HCEC 1CT (cell line): ENCODE results near the gene MYOG.

Experiments
- DNase-seq: peaks from one replicate; pipeline ENCODE4 v3.0.0-alpha.2; 2017

MYOG gene

DNA sequence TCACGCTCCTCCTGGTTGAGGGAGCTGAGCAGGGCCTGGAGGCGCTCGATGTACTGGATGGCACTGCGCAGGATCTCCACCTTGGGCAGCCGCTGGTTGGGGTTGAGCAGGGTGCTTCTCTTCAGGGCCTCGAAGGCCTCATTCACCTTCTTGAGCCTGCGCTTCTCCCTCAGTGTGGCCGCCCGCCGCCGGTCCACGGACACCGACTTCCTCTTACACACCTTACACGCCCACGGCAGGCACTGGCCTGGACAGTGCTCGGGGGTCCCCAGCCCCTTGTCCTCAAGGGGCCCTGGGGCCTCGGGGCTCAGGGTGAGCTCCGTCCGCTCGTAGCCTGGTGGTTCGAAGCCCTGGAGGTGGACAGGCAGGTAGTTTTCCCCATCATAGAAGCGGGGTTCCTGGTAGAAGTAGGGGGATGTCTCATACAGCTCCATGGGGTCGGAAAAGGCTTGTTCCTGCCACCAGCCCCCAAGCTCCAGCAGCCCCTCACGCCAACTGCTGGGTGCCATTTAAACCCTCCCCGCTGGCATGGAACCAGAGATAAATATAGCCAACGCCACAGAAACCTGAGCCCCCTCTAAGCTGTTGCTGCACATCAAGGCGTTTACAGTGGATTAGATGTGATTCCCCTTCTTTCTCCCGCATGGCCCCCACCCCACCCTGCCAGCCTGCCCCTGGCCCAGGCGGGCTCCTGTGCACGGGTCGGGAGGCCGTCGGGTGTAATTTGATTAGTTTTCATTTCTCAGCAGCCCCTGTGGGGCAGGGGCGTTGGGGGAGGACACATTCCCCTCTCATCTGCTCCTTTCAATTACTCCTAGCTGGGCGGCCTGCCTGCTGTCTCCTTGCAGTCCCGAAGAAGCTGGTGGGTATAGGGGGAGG, at the start of gene MYOG:
Gene MYOG, minus strand, starts transcription at position 485 of the 879 bp plus-strand sequence. Its CDS starts 51 bp downstream, at position 434.
- DNase-seq, result no peak

DNA sequence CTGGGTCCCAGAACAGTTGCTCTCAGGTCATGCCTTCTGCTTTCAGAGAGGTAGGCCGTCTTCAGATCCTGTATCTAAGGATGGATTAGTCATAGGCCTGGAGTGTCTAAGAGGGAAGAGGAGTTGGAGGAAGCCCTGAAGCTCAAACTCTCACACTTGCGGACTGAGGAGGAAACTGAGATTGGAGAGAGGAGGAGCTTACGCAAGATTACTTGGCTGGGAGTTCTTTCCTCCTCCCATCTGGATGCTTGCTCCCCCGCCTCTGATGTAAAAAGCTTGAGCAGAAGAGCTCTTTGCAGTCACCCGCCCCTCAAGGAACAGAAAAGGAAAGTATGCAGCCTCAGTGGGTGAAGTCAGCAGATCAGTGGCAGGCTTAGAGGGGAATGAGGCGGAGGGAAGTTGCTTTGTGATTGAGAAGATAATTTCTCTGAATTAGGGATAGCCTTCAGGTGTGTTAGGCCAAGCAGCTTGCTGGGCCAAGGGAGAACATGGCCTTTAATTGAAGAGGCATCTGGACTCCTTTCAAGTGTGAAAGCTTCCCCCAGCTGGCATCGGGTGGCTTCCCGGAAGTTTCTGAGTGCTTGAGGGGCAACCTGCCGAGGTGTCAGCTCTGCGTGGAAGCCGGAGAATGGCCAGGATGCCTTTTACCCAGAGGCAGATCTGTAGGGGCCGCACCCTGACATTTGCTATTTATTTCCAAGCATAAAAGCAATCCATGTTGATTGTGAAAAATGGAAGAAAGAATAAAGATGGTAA, 48.3 kb upstream of the MYOG start:
- peak; percentile 1 for DNase-seq

DNA sequence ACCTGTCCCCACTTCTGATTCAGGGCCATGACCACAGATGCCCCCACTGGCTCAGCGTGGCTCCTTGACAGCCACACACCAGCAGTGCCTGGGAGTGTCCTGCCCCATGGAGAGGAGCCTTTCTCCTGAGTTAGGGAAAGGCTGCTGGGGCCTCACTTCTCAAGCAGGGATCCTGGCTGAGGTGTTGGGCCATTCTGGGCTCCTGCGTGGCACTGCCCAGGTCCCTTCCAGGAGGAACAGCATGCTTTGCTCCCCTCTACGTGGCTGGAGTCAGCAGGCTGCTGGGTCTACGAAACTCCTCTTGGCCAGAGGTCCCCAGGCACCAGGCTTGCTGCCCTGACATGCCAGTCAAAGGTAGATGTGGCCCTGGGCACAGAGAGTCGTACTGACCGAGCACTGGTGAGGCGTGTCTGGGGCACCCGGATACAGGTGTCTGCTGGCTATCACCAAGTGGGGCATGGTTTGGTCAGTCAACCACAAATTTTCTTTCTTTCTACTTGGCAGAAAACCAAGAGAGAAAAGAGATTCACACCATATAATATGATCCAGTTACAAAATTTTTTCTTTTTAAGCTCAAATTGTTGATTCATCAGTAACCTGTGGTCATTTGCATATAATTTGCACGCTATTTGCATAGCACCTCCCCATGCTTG, 45.9 kb upstream of the MYOG start:
- no peak for DNase-seq

DNA sequence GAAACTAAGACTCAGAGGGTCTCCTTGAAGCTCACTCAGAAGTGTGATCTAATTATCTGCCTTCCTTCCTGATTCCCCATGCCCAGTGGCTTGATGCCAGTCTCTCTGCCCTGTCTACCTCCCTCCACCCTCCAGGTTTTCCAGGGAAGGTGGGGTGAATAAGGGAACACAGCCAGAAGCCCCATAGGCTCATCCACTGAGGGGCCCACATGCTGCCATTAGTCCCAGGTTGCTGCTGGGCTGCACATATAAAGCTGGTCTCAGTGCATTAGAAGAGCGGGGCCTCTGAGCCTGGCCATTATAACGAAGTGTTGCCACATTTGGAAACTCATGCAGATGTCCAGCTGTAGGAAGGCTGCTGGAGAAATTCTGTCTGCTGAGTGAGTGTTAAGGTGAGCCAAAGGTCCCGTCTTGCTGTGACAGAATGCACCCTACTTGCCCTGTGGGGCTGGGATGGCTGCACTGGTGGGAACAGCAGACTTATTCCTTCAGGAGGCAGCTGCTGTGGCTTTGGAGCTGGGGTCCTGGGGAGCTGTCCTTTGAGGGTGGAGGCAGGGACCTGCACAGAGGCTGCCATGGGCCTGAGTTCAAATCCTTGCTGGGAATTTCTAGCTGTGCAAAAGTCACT, 44.7 kb upstream of the MYOG start:
- DNase-seq, result no peak

DNA sequence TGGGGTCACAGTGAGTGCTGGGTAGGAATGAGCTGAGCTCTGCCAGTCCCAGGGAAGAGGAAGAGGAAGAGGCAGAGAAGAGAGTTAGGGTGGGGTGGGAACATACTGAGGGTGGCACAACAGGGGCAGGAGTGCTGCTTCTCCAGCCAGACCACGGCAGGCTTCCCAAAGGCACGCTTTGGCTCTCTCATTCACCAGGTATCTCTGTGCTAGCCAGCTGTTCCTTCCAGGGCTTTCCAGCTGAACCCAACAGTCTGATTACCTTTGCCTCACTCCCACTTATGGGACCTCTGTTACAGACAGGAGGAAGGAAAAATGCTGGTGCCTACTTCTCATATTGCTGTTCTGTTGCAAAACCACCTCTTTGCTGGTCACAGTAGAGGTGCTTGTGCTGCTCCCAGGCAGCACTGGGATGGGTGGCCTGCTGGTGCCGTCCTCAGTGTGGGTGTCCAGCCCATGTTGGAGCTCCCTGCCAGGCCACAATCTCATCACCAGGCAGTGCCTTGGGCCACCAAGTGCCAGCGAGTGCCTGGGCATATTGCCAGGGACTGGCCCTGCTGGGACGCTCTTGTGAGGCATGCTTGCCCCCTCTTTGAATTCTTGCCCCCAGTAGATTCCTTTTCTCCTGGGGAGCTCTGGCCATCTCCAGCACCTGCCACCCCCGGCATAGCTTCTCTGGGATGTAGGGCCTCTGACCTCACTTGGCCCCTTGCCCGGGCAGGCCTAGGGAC, 43.9 kb upstream of the MYOG start:
- no peak for DNase-seq

DNA sequence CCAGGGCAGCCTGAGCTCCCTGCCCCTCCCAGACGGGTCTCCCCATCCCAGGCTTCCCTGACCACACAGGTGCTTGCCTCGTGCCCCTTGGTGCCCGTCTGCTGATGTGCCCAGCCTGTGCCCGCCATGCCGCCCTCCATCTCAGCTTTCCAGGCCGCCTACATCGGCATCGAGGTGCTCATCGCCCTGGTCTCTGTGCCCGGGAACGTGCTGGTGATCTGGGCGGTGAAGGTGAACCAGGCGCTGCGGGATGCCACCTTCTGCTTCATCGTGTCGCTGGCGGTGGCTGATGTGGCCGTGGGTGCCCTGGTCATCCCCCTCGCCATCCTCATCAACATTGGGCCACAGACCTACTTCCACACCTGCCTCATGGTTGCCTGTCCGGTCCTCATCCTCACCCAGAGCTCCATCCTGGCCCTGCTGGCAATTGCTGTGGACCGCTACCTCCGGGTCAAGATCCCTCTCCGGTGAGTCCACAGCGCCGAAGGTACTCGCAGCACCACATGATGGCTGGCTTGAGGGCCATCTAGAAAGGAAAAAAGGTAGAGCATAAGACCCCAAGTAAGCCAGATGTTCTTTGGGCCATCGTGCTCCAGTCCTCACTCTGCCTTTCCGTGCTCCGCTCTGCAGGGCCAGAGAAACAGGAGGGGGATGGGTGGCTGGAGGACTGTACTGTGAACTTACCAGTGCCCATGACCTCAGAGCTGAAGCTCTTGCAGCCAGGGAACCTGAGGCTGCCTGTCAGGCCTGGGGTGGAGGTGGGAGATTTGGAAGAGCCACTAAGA, 43.1 kb upstream of the MYOG start:
- no peak for DNase-seq

DNA sequence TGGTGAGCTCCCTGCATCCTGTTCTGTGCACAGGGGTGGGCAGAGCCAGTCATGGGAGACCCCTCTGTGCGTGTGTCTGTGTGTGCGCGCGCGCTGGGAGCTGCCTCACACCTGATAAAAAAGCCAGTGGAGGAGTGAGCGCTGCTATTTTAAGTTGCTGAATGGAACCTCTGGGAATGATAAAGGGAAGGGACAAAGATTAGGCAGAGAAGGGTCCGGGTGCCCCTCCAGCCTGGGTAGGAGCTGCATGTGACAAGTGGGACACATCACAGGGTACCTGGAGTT, 42.6 kb upstream of the MYOG start:
- DNase-seq, result no peak

DNA sequence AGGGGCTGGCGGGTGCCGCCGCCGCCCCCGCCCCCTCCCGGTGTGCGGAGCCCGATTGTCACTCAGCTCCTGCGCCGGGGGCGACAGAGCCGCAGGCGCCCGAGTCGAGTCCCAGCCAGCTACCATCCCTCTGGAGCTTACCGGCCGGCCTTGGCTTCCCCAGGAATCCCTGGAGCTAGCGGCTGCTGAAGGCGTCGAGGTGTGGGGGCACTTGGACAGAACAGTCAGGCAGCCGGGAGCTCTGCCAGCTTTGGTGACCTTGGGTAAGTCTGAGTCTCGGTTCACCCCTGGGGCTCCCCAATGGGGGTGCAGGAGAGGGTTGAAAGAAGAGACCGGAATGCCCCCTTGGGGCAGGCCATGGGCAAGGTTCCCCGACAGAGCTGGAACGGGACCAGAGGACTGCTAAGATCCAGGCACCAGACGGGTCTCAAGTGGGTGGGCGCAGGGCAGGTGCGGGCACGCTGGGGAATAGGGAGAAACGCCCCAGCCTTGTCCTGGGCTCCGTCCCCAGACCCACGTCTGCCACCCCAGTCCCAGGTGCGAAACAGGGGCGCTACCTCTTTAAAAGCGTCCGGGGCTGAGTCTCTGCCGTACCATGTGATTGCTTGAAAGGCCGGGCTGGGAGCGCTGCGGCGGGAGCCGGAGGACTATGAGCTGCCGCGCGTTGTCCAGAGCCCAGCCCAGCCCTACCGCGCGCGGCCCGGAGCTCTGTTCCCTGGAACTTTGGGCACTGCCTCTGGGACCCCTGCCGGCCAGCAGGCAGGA, 42.0 kb upstream of the MYOG start, which contains the start of gene ADORA1:
Gene ADORA1, plus strand, starts transcription at position 61 of the 765 bp plus-strand sequence. CDS start 1,116 bp downstream, outside the sequence.
- peak; percentile 36 for DNase-seq

DNA sequence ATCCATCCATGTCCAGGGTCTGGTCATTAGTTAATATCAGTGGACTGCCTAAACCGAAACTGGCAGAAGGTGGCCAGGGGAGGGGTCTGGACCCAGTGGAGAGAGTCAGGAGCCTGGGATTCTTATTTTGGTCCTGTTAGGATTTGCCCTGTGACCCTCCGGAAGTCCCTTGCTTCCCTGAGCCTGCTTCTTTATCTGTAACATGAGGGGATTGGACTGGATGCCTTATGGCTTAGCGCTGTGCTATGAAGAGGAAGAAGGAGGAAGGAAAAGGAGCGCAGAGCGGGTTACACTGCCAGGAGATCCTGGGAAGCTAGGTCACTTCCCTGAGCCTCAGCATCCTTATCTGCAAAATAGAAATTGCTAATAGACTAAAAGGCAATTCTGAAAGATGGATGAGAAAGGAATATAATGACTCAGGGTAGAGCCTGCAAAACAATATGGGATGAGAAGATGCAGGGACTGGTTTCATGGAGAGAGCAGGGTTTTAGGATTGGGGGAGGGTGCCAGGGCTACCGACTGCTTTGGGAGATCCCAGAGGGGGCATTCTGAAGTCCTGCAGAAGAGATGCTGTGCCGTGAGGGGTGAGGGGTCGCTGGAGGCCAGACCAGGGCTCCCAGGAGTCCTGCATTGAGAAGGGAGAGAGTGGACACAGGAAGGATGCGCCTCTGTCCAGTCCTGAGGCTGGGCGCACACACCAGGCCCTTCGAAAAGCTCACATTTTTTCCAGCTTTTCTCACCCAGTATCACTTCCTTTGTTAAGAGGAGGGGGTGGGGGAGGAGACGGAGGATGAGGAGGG, 41.3 kb upstream of the MYOG start:
- peak; percentile 9 for DNase-seq

DNA sequence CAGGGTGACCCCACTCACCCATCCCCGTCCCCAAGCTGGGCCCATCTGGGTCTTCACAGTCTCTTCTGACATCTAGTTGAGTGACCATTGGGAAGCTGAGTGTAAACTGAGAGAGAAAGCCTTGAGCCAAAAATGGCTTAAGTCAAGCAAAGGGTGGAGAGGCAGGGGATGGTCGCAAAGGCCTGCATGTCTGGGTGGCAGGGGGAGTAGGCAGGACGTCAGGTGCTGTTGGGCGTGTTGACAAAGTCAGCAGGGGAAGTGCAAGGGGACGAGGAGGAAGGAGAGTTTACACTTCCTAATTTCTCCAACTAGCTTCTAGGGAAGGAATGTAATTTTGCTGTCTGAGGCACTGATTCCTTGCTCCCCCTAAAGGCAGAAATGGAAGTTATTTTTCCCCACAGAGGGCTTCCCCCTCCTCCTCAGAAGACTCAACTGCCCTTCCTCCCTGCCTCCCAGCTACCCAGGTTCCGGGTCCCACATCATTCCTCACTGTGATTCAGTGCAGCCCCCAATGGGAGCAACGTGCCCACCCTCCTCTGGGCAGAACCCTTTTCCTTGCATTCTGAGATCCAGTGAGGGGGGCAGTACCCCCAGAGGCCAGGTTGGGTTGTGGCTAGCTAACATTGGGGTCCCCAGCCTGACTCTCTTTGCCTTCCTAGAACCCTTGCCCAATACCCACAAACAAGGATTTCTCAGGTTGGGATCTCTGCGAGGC, 40.5 kb upstream of the MYOG start:
- DNase-seq, result peak; percentile 12

DNA sequence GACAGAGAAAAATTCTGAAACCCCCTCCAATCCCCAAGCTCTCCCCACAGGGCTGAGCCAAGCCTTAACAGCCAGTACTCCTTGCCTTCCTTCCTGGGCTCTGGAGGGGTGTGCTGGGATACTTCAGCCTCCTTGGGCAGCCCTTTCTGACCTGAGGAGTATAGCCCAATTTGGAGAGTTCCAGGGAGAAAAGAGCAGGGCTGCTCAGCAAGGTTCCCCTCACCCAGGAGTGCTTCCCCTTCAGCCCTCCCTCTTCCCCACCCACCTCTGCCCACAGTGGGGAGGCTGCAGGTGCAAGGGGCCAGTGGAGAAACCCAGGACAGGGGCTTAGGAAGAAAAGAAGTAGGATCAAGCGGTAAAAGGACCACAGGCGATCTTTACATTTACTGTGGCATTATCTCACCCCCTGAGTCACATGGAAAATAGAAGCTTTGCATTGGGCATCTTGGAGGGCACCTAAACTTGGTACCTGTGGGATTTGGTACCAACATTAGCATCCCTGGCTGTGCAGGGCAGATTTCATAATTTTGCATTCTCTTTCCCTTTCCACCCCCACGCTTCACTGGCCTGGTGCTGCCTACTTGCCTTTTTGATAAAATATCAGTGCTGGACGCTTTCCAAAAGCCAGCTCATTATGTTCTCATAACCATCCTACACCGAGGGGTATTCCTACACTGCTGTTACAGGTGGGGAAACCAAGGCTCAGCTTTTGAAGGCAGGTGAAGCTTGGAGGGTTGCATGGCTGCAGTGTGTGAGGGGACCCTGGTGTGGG, 38.9 kb upstream of the MYOG start:
- peak; percentile 22 for DNase-seq

DNA sequence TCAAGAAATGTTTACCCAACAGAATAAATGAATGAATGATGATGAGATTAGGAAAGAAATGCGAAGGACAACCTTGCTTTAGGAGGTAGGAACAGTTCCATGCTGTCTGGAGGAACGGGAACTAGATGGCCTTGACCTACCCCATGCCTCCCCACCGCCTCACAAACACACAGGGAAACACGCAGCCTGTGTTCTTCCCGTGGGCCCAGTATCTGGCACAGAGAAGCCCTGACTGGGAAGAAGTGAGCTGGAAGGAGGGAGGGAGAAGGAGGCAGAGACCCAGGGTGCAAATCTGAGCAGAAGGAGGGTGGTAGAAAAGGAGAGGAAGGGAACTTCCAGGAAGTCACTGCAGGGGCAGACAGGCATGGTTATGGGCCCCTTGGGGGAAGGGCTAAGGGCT, 38.2 kb upstream of the MYOG start:
- DNase-seq, result no peak

DNA sequence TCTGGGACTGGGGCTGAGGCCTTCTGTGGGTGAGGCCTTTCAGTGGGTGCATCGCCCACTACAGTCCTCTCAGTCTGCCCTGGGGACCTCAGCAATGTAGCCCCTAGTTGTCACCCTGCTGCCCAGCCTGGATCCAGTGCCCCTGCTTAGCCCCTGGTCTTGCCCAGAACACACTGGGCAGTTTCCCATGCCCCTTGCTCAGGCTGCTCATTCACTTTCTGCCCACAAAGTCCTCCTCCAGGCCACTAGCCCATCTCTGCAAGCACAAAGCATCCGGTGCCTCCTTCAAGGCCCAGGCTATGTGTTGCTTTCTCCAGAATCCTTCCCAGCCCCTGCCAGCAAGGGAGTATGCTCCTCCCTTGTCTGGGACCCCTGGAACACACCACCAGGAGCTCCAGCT, 36.3 kb upstream of the MYOG start:
- no peak for DNase-seq

DNA sequence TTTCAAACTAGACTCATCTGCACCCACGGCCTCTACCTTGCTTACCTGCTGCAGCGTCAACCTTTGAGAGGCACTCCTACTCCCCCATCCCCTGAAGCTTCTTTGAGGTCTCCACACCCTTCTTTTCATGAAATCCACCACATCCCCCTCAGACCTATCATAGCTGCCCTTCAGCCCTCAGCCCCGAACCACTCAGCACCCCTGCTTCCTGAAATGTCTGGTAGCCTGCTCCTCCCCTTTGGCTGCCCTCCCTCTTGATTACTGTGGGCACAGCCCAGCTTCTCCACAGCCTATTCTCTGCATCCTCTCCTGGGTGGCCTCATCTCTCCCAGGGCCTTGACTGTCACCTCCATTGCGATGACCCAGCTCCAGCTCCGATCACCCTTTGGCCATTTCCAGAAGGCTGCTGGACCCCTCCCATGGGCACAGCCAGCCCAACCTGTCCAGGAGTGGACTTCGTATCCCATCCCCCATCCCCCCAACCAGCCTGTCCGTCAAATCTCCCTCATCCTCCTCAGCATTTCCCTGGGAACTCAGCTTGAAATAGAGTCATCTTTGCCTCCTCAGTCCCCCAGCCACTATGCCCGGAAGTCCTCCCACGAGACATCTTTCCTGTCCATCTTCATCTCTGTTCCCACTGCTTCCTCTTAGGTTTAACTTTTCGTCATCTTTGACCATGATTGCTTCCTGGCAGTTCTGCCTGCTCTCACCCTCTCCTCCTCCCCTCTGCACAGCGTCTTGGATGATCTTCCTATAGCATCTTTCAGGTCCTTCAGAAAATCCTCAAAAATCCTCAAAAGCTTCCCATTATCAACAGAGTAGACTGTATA, 35.6 kb upstream of the MYOG start:
- DNase-seq, result no peak

DNA sequence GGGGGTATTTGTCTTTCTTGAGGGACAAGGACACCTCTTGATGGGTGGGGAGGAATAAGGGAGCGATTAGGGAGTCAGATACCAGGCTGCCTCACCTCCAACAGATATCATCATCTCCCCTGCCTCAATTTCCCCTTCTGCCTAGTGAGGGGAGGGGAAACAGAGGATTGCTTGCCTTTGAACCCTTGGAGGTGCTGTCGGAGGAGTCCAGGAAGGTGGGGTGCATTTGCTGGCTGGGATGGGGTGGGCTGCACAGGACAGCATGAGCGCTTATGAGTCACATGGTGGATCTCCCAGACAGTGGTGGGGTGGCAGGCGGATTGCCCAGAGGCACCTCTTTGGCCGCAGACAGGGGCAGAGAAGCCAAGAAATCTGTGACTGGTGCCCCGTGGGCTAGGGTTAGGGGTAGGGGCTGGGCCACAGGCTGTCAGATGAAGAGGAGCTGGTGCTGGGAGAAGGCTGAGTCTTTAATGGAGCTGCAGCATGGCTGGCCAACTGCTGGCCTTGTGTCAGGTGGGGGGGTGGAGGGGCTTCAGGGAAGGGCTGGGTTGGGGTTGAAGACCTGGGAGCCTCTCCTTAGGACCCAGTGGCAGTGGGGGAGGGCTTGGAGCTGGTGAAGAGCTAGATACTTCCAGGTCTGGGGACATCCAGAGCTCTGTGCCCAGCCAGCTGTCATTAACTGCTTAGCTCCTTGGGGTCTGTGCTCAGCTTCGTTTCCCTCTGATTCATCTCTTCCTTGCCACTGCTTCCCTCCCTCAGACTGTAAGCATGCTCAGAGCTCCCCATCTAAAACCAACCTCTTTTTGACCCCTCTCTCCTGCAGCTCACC, 34.7 kb upstream of the MYOG start:
- no peak for DNase-seq
